ENCODE measurements around the gene NRXN3. TPM values are rescaled to one million over a fixed set of nuclear protein-coding genes. Genes with fewer than 3 reads are reported as not detected.

Gene NRXN3
- total and polyA plus RNA-seq, 2 donors (not counting 1 experiment from before 2014, with no cell fraction given) = not detected

DNA sequence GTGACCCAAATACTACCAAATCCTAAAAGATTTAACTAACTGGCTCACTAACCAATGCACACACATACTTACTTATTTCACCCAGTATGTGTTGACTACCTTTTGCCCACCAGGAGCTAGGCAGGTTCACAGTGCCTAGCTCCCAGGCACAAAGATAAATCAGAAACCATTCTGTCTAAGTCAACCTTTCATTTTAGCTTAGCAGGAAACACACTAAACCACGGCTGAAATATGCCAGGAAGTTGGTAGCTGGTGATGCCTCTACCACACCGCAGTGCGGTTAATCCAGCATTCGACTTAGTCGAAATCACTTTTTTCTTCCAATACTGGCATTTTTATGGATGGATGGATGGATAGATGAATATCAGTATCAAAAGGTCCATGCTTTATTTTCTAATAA is 1443.5 kb downstream of the NRXN3 start:
- POLR2A ChIA-PET = no interaction called here
- Mint-ChIP-seq H3K27me3 (no peaks in the 10 kb centered on the region), H3K4me1 (no peaks in the 10 kb centered on the region), H3K9me3 (ENCODE audit: insufficient read depth) (peaks cover 5% of the 10 kb centered on the region), H3K4me3 (no peak overlapping the region), H3K27ac (no peak overlapping the region)
- no peak for ATAC-seq (ENCODE audit: low read depth)
- Histone ChIP-seq H4K20me1 (ENCODE audit: control insufficient read depth, insufficient read depth, low read length, poor library complexity, severe bottlenecking) (no peaks in the 10 kb centered on the region), H3K79me2 (ENCODE audit: control insufficient read depth, insufficient read depth, low read length) (no peaks in the 10 kb centered on the region), H3K9ac (ENCODE audit: low read length) (no peak overlapping the region), H3K36me3 (replicated peaks in 1 of 2; ENCODE audit: control extremely low read depth in 1 of 2, control insufficient read depth in 1 of 2, extremely low read depth in 1 of 2, insufficient read depth in 2 of 2, low read length in 1 of 2) (no peaks in the 10 kb centered on the region), H3K4me3 (ENCODE audit: control extremely low read depth in 1 of 5, extremely low read depth in 1 of 5, insufficient read depth in 1 of 5, low read depth in 2 of 5, low read length in 4 of 5) (no peak overlapping the region), H3K27me3 (replicated peaks in 1 of 4; ENCODE audit: control extremely low read depth in 1 of 4, control insufficient read depth in 3 of 4, insufficient read depth in 4 of 4, low read length in 3 of 4) (no peaks in the 10 kb centered on the region), H3K4me1 (ENCODE audit: control insufficient read depth in 2 of 2, insufficient read depth in 2 of 2, low read length in 2 of 2) (no peaks in the 10 kb centered on the region), H3K4me2 (replicated peaks; ENCODE audit: low read depth, low read length, poor library complexity, severe bottlenecking) (no peak overlapping the region), H3K27ac (ENCODE audit: low read length in 2 of 2) (no peak overlapping the region), H3K9me3 (ENCODE audit: control extremely low read depth in 1 of 3, control insufficient read depth in 2 of 3, insufficient read depth in 1 of 3, low read length in 2 of 3) (no peaks in the 10 kb centered on the region), H2AFZ (ENCODE audit: insufficient read depth, low read depth, low read length, poor library complexity, severe bottlenecking) (no peak overlapping the region)
- no peak for DNase-seq
- no CpG with 5 or more reads among the region's 5 CpGs for WGBS (ENCODE audit: insufficient coverage)
- intact Hi-C loops (cut with micrococcal nuclease) = no loop called here
- CTCF ChIA-PET = no interaction called here
- TF ChIP-seq EZH2 (IDR thresholded peaks at IDR 0.05; ENCODE audit: borderline replicate concordance, insufficient read depth, low read depth, low read length, poor library complexity, severe bottlenecking) = no peak
- TF ChIP-seq, protein P1, sequence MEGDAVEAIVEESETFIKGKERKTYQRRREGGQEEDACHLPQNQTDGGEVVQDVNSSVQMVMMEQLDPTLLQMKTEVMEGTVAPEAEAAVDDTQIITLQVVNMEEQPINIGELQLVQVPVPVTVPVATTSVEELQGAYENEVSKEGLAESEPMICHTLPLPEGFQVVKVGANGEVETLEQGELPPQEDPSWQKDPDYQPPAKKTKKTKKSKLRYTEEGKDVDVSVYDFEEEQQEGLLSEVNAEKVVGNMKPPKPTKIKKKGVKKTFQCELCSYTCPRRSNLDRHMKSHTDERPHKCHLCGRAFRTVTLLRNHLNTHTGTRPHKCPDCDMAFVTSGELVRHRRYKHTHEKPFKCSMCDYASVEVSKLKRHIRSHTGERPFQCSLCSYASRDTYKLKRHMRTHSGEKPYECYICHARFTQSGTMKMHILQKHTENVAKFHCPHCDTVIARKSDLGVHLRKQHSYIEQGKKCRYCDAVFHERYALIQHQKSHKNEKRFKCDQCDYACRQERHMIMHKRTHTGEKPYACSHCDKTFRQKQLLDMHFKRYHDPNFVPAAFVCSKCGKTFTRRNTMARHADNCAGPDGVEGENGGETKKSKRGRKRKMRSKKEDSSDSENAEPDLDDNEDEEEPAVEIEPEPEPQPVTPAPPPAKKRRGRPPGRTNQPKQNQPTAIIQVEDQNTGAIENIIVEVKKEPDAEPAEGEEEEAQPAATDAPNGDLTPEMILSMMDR (IDR thresholded peaks at IDR 0.05) = no peak

DNA sequence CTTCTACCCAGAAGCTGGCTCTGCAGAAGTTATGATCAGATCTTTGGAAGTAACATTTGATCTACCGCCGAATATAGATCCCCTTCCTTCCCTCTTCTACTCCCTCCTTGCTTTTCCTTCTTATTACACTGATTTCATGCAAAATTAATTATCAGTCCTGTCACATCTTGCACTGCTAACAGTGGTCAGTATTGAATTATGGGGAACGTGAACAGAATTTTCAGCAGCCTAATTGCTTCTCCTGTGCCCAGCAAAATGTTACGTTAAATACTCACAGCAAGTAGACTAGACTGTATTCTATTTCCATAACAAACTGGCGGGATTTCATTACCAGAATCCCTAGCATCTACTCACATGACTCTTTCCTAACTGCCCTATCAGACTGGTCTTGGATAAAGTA is 1444.3 kb downstream of the NRXN3 start:
- Mint-ChIP-seq H3K9me3 (ENCODE audit: insufficient read depth) (peaks cover 3% of the 10 kb centered on the region), H3K27me3 (no peaks in the 10 kb centered on the region), H3K27ac (no peak overlapping the region), H3K4me3 (no peak overlapping the region), H3K4me1 (no peaks in the 10 kb centered on the region)
- intact Hi-C loops (cut with micrococcal nuclease) = no loop called here
- WGBS (ENCODE audit: insufficient coverage) = 92% methylated on average over 2 of the region's 5 CpGs
- no peaks in the 10 kb centered on the region for H3K9me3 ChIP-seq (ENCODE audit: control extremely low read depth in 1 of 3, control insufficient read depth in 2 of 3, insufficient read depth in 1 of 3, low read length in 2 of 3)
- H2AFZ ChIP-seq (ENCODE audit: insufficient read depth, low read depth, low read length, poor library complexity, severe bottlenecking) = no peak overlapping the region
- H3K36me3 ChIP-seq (replicated peaks in 1 of 2; ENCODE audit: control extremely low read depth in 1 of 2, control insufficient read depth in 1 of 2, extremely low read depth in 1 of 2, insufficient read depth in 2 of 2, low read length in 1 of 2) = no peaks in the 10 kb centered on the region
- ATAC-seq (ENCODE audit: low read depth) (no peak), DNase-seq (no peak)
- H4K20me1 ChIP-seq (ENCODE audit: control insufficient read depth, insufficient read depth, low read length, poor library complexity, severe bottlenecking) = no peaks in the 10 kb centered on the region
- H3K4me1 ChIP-seq (ENCODE audit: control insufficient read depth in 2 of 2, insufficient read depth in 2 of 2, low read length in 2 of 2) = no peaks in the 10 kb centered on the region
- no peaks in the 10 kb centered on the region for H3K27me3 ChIP-seq (replicated peaks in 1 of 4; ENCODE audit: control extremely low read depth in 1 of 4, control insufficient read depth in 3 of 4, insufficient read depth in 4 of 4, low read length in 3 of 4)
- no peak for TF ChIP-seq EZH2 (IDR thresholded peaks at IDR 0.05; ENCODE audit: borderline replicate concordance, insufficient read depth, low read depth, low read length, poor library complexity, severe bottlenecking)
- no peaks in the 10 kb centered on the region for H3K79me2 ChIP-seq (ENCODE audit: control insufficient read depth, insufficient read depth, low read length)
- H3K27ac ChIP-seq (ENCODE audit: low read length in 2 of 2) = no peak overlapping the region
- H3K4me3 ChIP-seq (ENCODE audit: control extremely low read depth in 1 of 5, extremely low read depth in 1 of 5, insufficient read depth in 1 of 5, low read depth in 2 of 5, low read length in 4 of 5) = no peak overlapping the region
- ChIA-PET POLR2A (no interaction called here), CTCF (no interaction called here)
- no peak overlapping the region for H3K4me2 ChIP-seq (replicated peaks; ENCODE audit: low read depth, low read length, poor library complexity, severe bottlenecking)
- no peak overlapping the region for H3K9ac ChIP-seq (ENCODE audit: low read length)
